Effector memory CD4-positive, alpha-beta T cell (primary cell): ENCODE results near the gene KIF25.

Experiments
- DNase-seq, 3 donors: peaks; one replicate each; pipeline ENCODE4 v3.0.0-alpha.2; 2020
- H3K27ac ChIP-seq: 2 replicates; pipeline ENCODE4 v1.7.0; 2013; ENCODE audit warnings: mild to moderate bottlenecking, low read length, moderate library complexity; ENCODE audit not compliant: insufficient read depth, poor library complexity, severe bottlenecking
- H3K27me3 ChIP-seq: replicated peaks from 2 replicates; pipeline ENCODE4 v1.7.0; 2013; ENCODE audit warnings: mild to moderate bottlenecking, low read length; ENCODE audit not compliant: insufficient read depth, control insufficient read depth, poor library complexity, severe bottlenecking
- H3K36me3 ChIP-seq: 2 replicates; pipeline ENCODE4 v1.7.0; 2013; ENCODE audit warnings: mild to moderate bottlenecking, low read length, moderate library complexity; ENCODE audit not compliant: control insufficient read depth, insufficient read depth
- H3K4me1 ChIP-seq: 2 replicates; pipeline ENCODE4 v1.7.0; 2013; ENCODE audit warnings: low read length, mild to moderate bottlenecking; ENCODE audit not compliant: control insufficient read depth, insufficient read depth, poor library complexity, severe bottlenecking
- H3K4me3 ChIP-seq: 2 replicates; pipeline ENCODE4 v1.7.0; 2013; ENCODE audit warnings: low read length, low read depth, mild to moderate bottlenecking; ENCODE audit not compliant: insufficient read depth, poor library complexity, severe bottlenecking
- H3K9me3 ChIP-seq: 2 replicates; pipeline ENCODE4 v1.7.0; 2013; ENCODE audit warnings: mild to moderate bottlenecking, low read length, moderate library complexity; ENCODE audit not compliant: control insufficient read depth
- total RNA-seq, 3 donors: gene quantifications; one replicate each; lab custom pipeline; 2026; lab: John Stamatoyannopoulos, UW

The KIF25 gene
- total RNA-seq: 0 reads per million in 3 donors

- Histone ChIP-seq H3K27me3 (no peaks in the 10 kb centered on the region), H3K4me1 (no peaks in the 10 kb centered on the region), H3K36me3 (no peaks in the 10 kb centered on the region), H3K4me3 (no peak within 1 kb of the TSS), H3K27ac (no peak within 1 kb of the TSS), H3K9me3 (no peaks in the 10 kb centered on the region)
- DNase-seq: no peak
These were observed at the start of gene KIF25 for GRCh38 chr6:167997642-167998041. TSS of gene KIF25 (plus strand) at chr6:167997671. CDS start at chr6:168029586, 31,915 bp downstream.

DNA sequence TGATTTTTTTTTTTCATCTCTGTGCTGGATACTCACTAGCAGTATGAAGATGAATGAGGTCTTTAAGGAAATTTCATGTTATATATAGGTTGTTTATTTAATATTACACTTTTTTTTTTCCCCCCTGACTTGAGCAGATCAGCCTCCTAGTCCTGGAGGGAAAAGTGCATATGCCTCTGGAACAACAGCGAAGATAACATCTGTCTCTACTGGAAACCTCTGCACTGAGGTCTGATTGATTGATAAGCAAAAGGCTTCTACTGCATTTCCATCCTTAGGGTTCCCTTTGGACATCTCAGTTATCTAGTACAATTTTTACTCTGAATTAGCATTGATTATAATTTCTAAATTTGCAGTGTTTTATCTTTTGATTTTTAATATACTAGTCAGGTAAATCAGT, 49.8 kb upstream of the KIF25 start:
- no peak for DNase-seq
- Histone ChIP-seq H3K9me3 (no peaks in the 10 kb centered on the region), H3K27ac (no peak overlapping the region), H3K4me1 (no peaks in the 10 kb centered on the region), H3K36me3 (peaks cover 8% of the 10 kb centered on the region), H3K27me3 (no peaks in the 10 kb centered on the region), H3K4me3 (no peak overlapping the region)

- Histone ChIP-seq H3K36me3 (peaks cover 8% of the 10 kb centered on the region), H3K9me3 (no peaks in the 10 kb centered on the region), H3K4me1 (no peaks in the 10 kb centered on the region), H3K27ac (no peak overlapping the region), H3K27me3 (no peaks in the 10 kb centered on the region), H3K4me3 (no peak overlapping the region)
- no peak for DNase-seq
These were observed 48.8 kb upstream of the KIF25 start for GRCh38 chr6:167948716-167949115.

DNA sequence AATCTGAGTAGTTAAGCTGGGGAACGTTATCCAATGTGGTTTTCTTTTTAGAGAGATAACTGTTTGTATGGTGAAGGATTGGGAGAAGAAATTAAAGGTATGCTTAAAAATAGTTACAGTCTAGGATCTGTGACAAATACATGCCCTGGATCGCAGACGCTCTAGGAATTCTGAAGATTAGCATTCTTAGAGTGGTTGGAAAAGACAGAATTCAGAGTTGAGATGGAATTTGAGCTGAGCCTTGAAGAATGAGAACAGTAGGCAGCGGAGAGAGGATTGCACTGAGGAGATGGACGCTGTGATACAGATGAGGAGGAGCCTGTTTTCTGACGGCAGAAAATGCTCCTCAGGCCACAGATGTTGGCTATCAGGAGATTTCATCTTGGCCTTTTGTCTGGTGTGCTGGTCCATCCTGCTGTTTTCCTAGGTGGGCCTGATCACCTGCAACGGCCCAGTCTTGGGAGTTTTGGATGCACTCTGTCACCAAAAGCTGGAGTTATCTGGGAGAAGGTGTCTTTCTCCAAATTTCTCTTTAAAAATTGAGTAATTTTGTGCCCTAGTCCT, 48.3 kb upstream of the KIF25 start:
- no peaks in the 10 kb centered on the region for H3K9me3 ChIP-seq
- no peak overlapping the region for H3K27ac ChIP-seq
- no peak overlapping the region for H3K4me3 ChIP-seq
- H3K36me3 ChIP-seq: peaks cover 8% of the 10 kb centered on the region
- DNase-seq: no peak
- H3K4me1 ChIP-seq: no peaks in the 10 kb centered on the region
- no peaks in the 10 kb centered on the region for H3K27me3 ChIP-seq

- no peaks in the 10 kb centered on the region for H3K27me3 ChIP-seq
- no peak overlapping the region for H3K4me3 ChIP-seq
- no peaks in the 10 kb centered on the region for H3K4me1 ChIP-seq
- peaks cover 3% of the 10 kb centered on the region for H3K36me3 ChIP-seq
- H3K9me3 ChIP-seq: no peaks in the 10 kb centered on the region
- DNase-seq: no peak
- H3K27ac ChIP-seq: no peak overlapping the region
These were observed 45.5 kb upstream of the KIF25 start for GRCh38 chr6:167951781-167952511.

GRCh38 chr6:167952512-167952859, 45.0 kb upstream of the KIF25 start:
- Histone ChIP-seq H3K27ac (no peak overlapping the region), H3K4me1 (no peaks in the 10 kb centered on the region), H3K4me3 (no peak overlapping the region), H3K27me3 (no peaks in the 10 kb centered on the region), H3K9me3 (no peaks in the 10 kb centered on the region), H3K36me3 (peaks cover 3% of the 10 kb centered on the region)
- DNase-seq: no peak

GRCh38 chr6:167953551-167953950, 43.9 kb upstream of the KIF25 start:
- Histone ChIP-seq H3K4me1 (no peaks in the 10 kb centered on the region), H3K4me3 (no peak overlapping the region), H3K9me3 (no peaks in the 10 kb centered on the region), H3K36me3 (no peaks in the 10 kb centered on the region), H3K27me3 (no peaks in the 10 kb centered on the region), H3K27ac (no peak overlapping the region)
- DNase-seq: no peak

GRCh38 chr6:167954151-167954550, 43.3 kb upstream of the KIF25 start:
- no peak for DNase-seq
- H3K27ac ChIP-seq: no peak overlapping the region
- H3K36me3 ChIP-seq: no peaks in the 10 kb centered on the region
- H3K27me3 ChIP-seq: no peaks in the 10 kb centered on the region
- no peaks in the 10 kb centered on the region for H3K4me1 ChIP-seq
- H3K9me3 ChIP-seq: no peaks in the 10 kb centered on the region
- H3K4me3 ChIP-seq: no peak overlapping the region

DNA sequence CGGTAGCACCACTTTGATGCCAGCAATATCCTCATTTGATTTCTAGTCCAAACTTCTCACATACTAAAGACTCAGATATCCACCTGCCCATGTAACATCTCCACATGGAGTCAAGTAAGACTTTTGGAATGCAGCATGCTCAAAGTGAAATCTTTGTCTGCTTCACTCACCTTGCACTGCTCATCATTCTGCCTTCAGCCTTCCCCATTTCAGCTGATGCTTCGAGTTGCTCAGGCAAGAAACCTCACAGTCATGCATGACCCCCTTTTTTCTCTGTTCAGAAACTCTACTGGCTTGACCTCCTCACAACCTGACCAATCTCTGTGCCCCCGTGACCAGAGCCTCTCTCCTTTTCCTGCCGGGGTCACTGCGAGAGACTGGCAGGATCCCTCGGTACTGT, 41.0 kb upstream of the KIF25 start:
- Histone ChIP-seq H3K4me3 (no peak overlapping the region), H3K9me3 (no peaks in the 10 kb centered on the region), H3K4me1 (no peaks in the 10 kb centered on the region), H3K36me3 (no peaks in the 10 kb centered on the region), H3K27me3 (no peaks in the 10 kb centered on the region), H3K27ac (no peak overlapping the region)
- no peak for DNase-seq

- no peak overlapping the region for H3K27ac ChIP-seq
- H3K4me1 ChIP-seq: no peaks in the 10 kb centered on the region
- no peak overlapping the region for H3K4me3 ChIP-seq
- no peaks in the 10 kb centered on the region for H3K36me3 ChIP-seq
- H3K9me3 ChIP-seq: no peaks in the 10 kb centered on the region
- H3K27me3 ChIP-seq: no peaks in the 10 kb centered on the region
- no peak for DNase-seq
These were observed 40.4 kb upstream of the KIF25 start for GRCh38 chr6:167956983-167957492.
